Thyroid gland (tissue), 4 donors: ENCODE data around the gene SCN8A.

ENCODE experiments used
- POLR2A ChIP-seq, 2 donors: fragments of 450-650 bp; IDR thresholded peaks; one replicate each; pipeline ENCODE4 v1.6.1; 2017; ENCODE audit warnings: antibody characterized with exemption in 2 of 2, mild to moderate bottlenecking in 2 of 2, moderate library complexity in 1 of 2
- TF ChIP-seq, protein P1 (sequence below), 6 experiments: fragments of 200-600 bp in 3 of 6; fragments of 450-650 bp in 3 of 6; sonication (generic) in 3 of 6; IDR thresholded peaks; one replicate each; pipeline ENCODE4 v1.5.1; 2016 to 2019; ENCODE audit warnings: antibody characterized with exemption in 6 of 6, mild to moderate bottlenecking in 2 of 6, inconsistent platforms in 1 of 6, moderate library complexity in 1 of 6

- TF ChIP-seq, protein P1, sequence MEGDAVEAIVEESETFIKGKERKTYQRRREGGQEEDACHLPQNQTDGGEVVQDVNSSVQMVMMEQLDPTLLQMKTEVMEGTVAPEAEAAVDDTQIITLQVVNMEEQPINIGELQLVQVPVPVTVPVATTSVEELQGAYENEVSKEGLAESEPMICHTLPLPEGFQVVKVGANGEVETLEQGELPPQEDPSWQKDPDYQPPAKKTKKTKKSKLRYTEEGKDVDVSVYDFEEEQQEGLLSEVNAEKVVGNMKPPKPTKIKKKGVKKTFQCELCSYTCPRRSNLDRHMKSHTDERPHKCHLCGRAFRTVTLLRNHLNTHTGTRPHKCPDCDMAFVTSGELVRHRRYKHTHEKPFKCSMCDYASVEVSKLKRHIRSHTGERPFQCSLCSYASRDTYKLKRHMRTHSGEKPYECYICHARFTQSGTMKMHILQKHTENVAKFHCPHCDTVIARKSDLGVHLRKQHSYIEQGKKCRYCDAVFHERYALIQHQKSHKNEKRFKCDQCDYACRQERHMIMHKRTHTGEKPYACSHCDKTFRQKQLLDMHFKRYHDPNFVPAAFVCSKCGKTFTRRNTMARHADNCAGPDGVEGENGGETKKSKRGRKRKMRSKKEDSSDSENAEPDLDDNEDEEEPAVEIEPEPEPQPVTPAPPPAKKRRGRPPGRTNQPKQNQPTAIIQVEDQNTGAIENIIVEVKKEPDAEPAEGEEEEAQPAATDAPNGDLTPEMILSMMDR (IDR thresholded peaks at IDR 0.05), result no peak
- no peak for TF ChIP-seq POLR2A (IDR thresholded peaks at IDR 0.05)
Observed at GRCh38 chr12:51833448-51834227, 242.6 kb downstream of the SCN8A start.
